Left ventricle myocardium inferior (tissue), 1 donor: ENCODE data around the gene DTL. TPM values are rescaled to one million over a fixed set of nuclear protein-coding genes. Genes with fewer than 3 reads are reported as not detected.

Experiments used
- DNase-seq: peaks from one replicate; pipeline ENCODE4 v3.0.0-alpha.2; 2020
- H3K27ac ChIP-seq: fragments of 200-600 bp; replicated peaks from 2 replicates; pipeline ENCODE4 v1.8.0; 2021
- H3K27me3 ChIP-seq: fragments of 200-600 bp; 2 replicates; pipeline ENCODE4 v1.8.0; 2021; ENCODE audit warnings: low read depth
- H3K36me3 ChIP-seq: fragments of 200-600 bp; 2 replicates; pipeline ENCODE4 v1.8.0; 2021
- H3K4me1 ChIP-seq: fragments of 200-600 bp; 2 replicates; pipeline ENCODE4 v1.8.0; 2021
- H3K4me3 ChIP-seq: fragments of 200-600 bp; 2 replicates; pipeline ENCODE4 v1.8.0; 2021; ENCODE audit warnings: mild to moderate bottlenecking, moderate library complexity
- H3K9me3 ChIP-seq: fragments of 200-600 bp; replicated peaks from 2 replicates; pipeline ENCODE4 v1.8.0; 2021
- CTCF ChIP-seq: fragments of 200-600 bp; IDR thresholded peaks from 2 replicates; pipeline ENCODE4 v1.8.0; 2021; ENCODE audit warnings: antibody characterized with exemption, mild to moderate bottlenecking, borderline replicate concordance
- intact Hi-C: fragments of 100-400 bp; cut with micrococcal nuclease; formaldehyde crosslinking; loops from one replicate; pipeline ENCODE4 v1.11.0; 2022
- total RNA-seq: library from RNA; stranded (reverse); fragmentation: NEBNext Ultra II Directional; extraction: Animal tissue kit (Norgen Biotek cat#: 25700); gene quantifications from one replicate; pipeline ENCODE4 v1.2.1, GENCODE V29; 2021
- donor health status: DM: no; HTN: yes; CAD: no; lungs with severe emphysema.

DTL gene
- total RNA-seq, 1 donor from 2014 or later: 0.30 TPM

DNA sequence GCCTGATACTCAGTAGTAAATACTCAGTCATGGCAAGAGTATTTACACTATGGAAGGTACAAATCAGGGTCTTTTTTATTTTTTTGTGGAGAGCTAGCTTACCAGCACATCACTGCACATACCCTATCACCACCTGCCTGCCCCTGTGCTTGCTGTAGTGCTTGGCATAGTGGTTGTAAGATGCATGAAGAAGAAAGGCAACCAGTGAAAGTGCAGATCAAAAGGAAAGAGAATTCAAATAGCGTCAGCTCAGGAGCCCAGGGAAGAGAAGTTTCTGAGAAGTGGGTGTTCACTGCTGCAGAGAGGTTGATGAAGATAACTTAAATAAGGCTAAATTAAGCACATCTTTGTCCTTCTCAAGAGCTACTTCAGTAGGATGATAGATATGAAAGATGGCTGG, 76.0 kb downstream of the DTL start:
- H3K4me1 ChIP-seq: peaks cover 46% of the 10 kb centered on the region
- TF ChIP-seq CTCF: no peak
- intact Hi-C loops: no loop called here

GRCh38 chr1:212113706-212114105, 78.2 kb downstream of the DTL start:
- Histone ChIP-seq H3K4me3 (no peak overlapping the region), H3K27me3 (no peaks in the 10 kb centered on the region), H3K36me3 (no peaks in the 10 kb centered on the region), H3K4me1 (peaks cover 37% of the 10 kb centered on the region), H3K9me3 (no peaks in the 10 kb centered on the region), H3K27ac (no peak overlapping the region)
- no peak for DNase-seq
- no peak for TF ChIP-seq CTCF
- intact Hi-C loops: no loop called here

More for the DNA sequence above, 76.0 kb downstream of the DTL start:
- no peak overlapping the region for H3K27ac ChIP-seq
- H3K4me3 ChIP-seq: no peak overlapping the region
- no peaks in the 10 kb centered on the region for H3K27me3 ChIP-seq
- H3K9me3 ChIP-seq: no peaks in the 10 kb centered on the region
- DNase-seq: no peak
- no peaks in the 10 kb centered on the region for H3K36me3 ChIP-seq

- peak overlapping the region; percentile 86 for H3K27ac ChIP-seq
- no peak for TF ChIP-seq CTCF
- H3K4me3 ChIP-seq: no peak overlapping the region
- no peak for DNase-seq
- no peaks in the 10 kb centered on the region for H3K27me3 ChIP-seq
- H3K9me3 ChIP-seq: no peaks in the 10 kb centered on the region
- intact Hi-C loops: no loop called here
- H3K4me1 ChIP-seq: peaks cover 26% of the 10 kb centered on the region
- H3K36me3 ChIP-seq: no peaks in the 10 kb centered on the region
These were observed 82.8 kb downstream of the DTL start for GRCh38 chr1:212118167-212118871.

DNA sequence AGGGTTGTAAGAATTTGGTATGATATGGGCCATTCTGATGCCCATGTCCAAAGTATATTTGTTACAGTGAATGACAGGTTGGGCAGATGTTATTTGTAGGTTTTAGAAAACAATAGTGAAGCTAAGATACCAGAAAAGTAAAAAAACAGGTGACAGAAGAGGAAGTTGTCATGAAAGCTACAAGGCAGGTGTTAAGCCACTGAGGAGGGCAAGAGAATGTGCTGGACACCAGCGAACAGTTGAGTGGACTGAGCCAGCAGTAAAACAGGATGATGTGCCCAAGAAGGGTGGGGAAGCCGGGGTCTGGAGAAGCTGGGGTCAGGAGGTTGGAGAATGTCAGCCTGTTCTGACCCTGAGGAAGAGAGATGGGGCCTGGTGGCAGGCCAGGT, 83.3 kb downstream of the DTL start:
- intact Hi-C loops: no loop called here
- no peak for DNase-seq
- peaks cover 26% of the 10 kb centered on the region for H3K4me1 ChIP-seq
- H3K36me3 ChIP-seq: no peaks in the 10 kb centered on the region
- no peaks in the 10 kb centered on the region for H3K9me3 ChIP-seq
- no peak for TF ChIP-seq CTCF
- no peaks in the 10 kb centered on the region for H3K27me3 ChIP-seq
- H3K27ac ChIP-seq: peak overlapping the region; percentile 86
- no peak overlapping the region for H3K4me3 ChIP-seq

DNA sequence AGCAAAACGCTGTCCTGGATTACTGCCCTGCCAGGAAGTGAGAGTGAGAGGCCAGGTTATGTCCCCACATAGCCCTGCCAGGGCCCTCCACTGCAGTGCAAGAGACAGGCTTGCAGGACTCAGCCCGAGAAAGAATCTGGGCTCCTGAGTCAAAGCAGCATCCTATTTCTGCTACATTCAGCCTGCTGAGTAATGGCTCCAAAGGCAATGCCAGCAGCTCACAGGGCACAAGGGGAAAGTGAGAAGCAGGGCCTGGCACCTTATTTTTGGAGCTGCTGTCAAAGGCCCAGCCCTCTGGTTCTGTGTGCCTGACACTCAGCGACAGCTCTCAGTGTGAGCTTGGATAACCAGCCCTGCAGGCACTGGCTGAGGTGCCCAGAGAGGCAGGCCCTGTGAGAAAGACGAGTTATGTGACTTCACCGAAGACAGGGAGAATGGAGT, 83.9 kb downstream of the DTL start:
- peak overlapping the region; percentile 86 for H3K27ac ChIP-seq
- H3K4me1 ChIP-seq: peaks cover 26% of the 10 kb centered on the region
- no peak overlapping the region for H3K4me3 ChIP-seq
- no peaks in the 10 kb centered on the region for H3K27me3 ChIP-seq
- TF ChIP-seq CTCF: no peak
- intact Hi-C loops: no loop called here
- H3K36me3 ChIP-seq: no peaks in the 10 kb centered on the region
- DNase-seq: peak; percentile 62
- H3K9me3 ChIP-seq: no peaks in the 10 kb centered on the region
